ENCODE data around the gene PITX2. TPM values are rescaled to one million over a fixed set of nuclear protein-coding genes. Genes with fewer than 3 reads are reported as not detected.

PITX2 gene
- total and polyA plus RNA-seq, 2 of the 13 experiments (the other 11 are each of a cell fraction or from before 2014, with no cell fraction given): not detected

DNA sequence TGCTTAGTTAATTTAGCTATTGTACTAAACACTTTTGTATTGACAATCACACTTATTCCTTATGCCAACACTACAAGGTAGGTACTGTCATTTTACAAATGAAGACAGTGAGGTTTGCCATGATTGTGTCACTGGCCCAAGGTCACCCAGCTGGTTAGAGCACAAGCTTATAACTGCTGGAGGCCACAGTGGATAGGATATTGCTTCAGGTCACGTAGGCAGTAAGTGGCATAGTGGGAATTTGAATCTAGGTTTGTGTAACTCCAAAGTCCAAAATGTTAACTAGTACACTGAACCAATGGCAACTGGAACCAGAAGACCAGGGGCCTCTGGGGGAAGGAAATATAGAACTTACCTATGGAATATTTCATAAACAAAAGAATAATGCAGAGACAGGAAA, 21.1 kb upstream of the PITX2 start (continued):
- TF ChIP-seq CENPBD1 (CRISPR knock-in tag; IDR thresholded peaks at IDR 0.05; ENCODE audit: borderline replicate concordance, low read depth) (no peak), HNF4A (CRISPR knock-in tag; IDR thresholded peaks at IDR 0.05) (peak; percentile 61), ZNF75D (CRISPR knock-in tag; IDR thresholded peaks at IDR 0.05; ENCODE audit: borderline replicate concordance) (no peak), ZNF546 (CRISPR knock-in tag; conservative IDR thresholded peaks at IDR 0.05) (no peak), ZBTB4 (CRISPR knock-in tag; IDR thresholded peaks at IDR 0.05; ENCODE audit: borderline replicate concordance) (no peak), RARA (CRISPR knock-in tag; IDR thresholded peaks at IDR 0.05) (peak; percentile 40), IRF2 (CRISPR knock-in tag; IDR thresholded peaks at IDR 0.05) (peak; percentile 34; the same call in 1 of the 2 replicates), CBX1 (IDR thresholded peaks at IDR 0.05; ENCODE audit: low read depth) (peak; percentile 72), NR2F2 (IDR thresholded peaks at IDR 0.05; ENCODE audit: borderline replicate concordance, low read depth) (no peak), SOX6 (IDR thresholded peaks at IDR 0.05) (no peak), SOX6 (CRISPR knock-in tag; IDR thresholded peaks at IDR 0.05) (peak; percentile 61), ZNF281 (CRISPR knock-in tag; IDR thresholded peaks at IDR 0.05; ENCODE audit: borderline replicate concordance) (no peak), TRIM24 (CRISPR knock-in tag; IDR thresholded peaks at IDR 0.05) (0 out of 2 replicates have a peak, but pooled peaks have one; percentile 43), CEBPB (IDR thresholded peaks at IDR 0.05; ENCODE audit: borderline replicate concordance, low read depth, low read length) (peak; percentile 70; the same call in 1 of the 2 replicates), ZNF878 (CRISPR knock-in tag; IDR thresholded peaks at IDR 0.05) (peak; percentile 29; the same call in 1 of the 2 replicates), ZMYM2 (CRISPR knock-in tag; IDR thresholded peaks at IDR 0.05) (no peak), MED1 (CRISPR knock-in tag; IDR thresholded peaks at IDR 0.05) (peak; percentile 49; the same call in 1 of the 2 replicates), GZF1 (CRISPR knock-in tag; IDR thresholded peaks at IDR 0.05) (no peak)
- TF ChIP-seq, protein P1, sequence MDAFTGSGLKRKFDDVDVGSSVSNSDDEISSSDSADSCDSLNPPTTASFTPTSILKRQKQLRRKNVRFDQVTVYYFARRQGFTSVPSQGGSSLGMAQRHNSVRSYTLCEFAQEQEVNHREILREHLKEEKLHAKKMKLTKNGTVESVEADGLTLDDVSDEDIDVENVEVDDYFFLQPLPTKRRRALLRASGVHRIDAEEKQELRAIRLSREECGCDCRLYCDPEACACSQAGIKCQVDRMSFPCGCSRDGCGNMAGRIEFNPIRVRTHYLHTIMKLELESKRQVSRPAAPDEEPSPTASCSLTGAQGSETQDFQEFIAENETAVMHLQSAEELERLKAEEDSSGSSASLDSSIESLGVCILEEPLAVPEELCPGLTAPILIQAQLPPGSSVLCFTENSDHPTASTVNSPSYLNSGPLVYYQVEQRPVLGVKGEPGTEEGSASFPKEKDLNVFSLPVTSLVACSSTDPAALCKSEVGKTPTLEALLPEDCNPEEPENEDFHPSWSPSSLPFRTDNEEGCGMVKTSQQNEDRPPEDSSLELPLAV (CRISPR knock-in tag; conservative IDR thresholded peaks at IDR 0.05; ENCODE audit: low read depth): no peak
- TF ChIP-seq, protein P2, sequence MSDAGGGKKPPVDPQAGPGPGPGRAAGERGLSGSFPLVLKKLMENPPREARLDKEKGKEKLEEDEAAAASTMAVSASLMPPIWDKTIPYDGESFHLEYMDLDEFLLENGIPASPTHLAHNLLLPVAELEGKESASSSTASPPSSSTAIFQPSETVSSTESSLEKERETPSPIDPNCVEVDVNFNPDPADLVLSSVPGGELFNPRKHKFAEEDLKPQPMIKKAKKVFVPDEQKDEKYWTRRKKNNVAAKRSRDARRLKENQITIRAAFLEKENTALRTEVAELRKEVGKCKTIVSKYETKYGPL (CRISPR knock-in tag; IDR thresholded peaks at IDR 0.05): no peak
- TF ChIP-seq, protein P3, sequence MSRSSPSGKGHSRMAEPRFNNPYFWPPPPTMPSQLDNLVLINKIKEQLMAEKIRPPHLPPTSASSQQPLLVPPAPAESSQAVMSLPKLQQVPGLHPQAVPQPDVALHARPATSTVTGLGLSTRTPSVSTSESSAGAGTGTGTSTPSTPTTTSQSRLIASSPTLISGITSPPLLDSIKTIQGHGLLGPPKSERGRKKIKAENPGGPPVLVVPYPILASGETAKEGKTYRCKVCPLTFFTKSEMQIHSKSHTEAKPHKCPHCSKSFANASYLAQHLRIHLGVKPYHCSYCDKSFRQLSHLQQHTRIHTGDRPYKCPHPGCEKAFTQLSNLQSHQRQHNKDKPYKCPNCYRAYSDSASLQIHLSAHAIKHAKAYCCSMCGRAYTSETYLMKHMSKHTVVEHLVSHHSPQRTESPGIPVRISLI (CRISPR knock-in tag; IDR thresholded peaks at IDR 0.05; ENCODE audit: borderline replicate concordance): no peak
